Duodenal mucosa (tissue), 2 donors: ENCODE results near the gene CUEDC1.
A peak's percentile ranks its signal among the peaks of the same experiment; 100 is the strongest.

Experiments
- H3K27ac ChIP-seq: one replicate; pipeline ENCODE4 v1.7.0; 2013; ENCODE audit warnings: low read depth, low read length
- H3K27me3 ChIP-seq, 2 donors: one replicate each; pipeline ENCODE4 v1.7.0; 2013; ENCODE audit warnings: low read length in 2 of 2, control low read depth in 1 of 2; ENCODE audit not compliant: insufficient read depth in 2 of 2, control insufficient read depth in 1 of 2
- H3K36me3 ChIP-seq, 2 donors: one replicate each; pipeline ENCODE4 v1.7.0; 2013; ENCODE audit warnings: low read length in 2 of 2, control low read depth in 1 of 2; ENCODE audit not compliant: insufficient read depth in 2 of 2, control insufficient read depth in 1 of 2
- H3K4me1 ChIP-seq, 2 donors: one replicate each; pipeline ENCODE4 v1.7.0; 2013; ENCODE audit warnings: low read length in 2 of 2, control low read depth in 1 of 2; ENCODE audit not compliant: insufficient read depth in 2 of 2, control insufficient read depth in 1 of 2
- H3K4me3 ChIP-seq, 2 donors: one replicate each; pipeline ENCODE4 v1.7.0; 2013; ENCODE audit warnings: low read length in 2 of 2, low read depth in 1 of 2
- H3K9ac ChIP-seq, 2 donors: one replicate each; pipeline ENCODE4 v1.7.0; 2013; ENCODE audit warnings: low read length in 2 of 2, low read depth in 1 of 2
- H3K9me3 ChIP-seq, 2 donors: one replicate each; pipeline ENCODE4 v1.7.0; 2013; ENCODE audit warnings: low read length in 2 of 2, control low read depth in 1 of 2; ENCODE audit not compliant: control insufficient read depth in 1 of 2

The CUEDC1 gene

DNA sequence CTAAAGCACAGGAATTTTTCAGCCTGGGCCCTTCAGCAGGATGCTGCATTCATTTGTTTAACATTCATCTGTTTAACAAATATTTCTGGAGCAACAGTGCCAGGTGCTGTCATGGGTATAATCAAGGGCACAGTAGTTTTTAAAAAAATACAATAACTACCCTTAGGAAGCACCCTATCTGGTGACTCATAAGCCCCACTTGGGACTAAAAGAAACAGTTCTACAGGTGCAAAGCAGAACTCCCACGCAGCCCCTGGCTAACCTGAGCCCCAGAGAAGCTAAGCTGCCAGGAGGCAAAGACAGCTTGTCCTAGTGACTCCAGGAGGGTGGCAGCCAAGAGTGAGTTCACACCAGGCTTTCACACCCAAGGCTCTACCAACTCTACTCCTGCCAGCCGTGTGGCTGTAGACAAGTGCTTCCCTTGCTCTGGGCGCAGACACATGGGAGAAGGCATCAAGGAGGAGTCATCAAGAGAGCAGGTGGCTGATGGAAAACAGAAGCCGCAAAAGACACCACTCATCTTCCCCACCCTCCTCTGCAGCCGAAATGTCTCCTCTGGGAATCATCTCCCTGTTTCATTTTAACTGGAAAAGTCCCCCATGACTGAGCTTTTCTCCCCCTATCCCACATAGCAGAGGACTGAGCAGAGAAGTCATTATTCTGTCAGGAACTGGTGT is 14.4 kb downstream of the CUEDC1 start:
- H3K9me3 ChIP-seq, result no peaks in the 10 kb centered on the region
- H3K27ac ChIP-seq, result no peak overlapping the region
- H3K9ac ChIP-seq, result no peak overlapping the region
- H3K27me3 ChIP-seq, result no peaks in the 10 kb centered on the region
- H3K4me3 ChIP-seq, result no peak overlapping the region
- H3K4me1 ChIP-seq, result peaks cover 24 to 31% of the 10 kb centered on the region in 2 donors
- no peaks in the 10 kb centered on the region for H3K36me3 ChIP-seq

DNA sequence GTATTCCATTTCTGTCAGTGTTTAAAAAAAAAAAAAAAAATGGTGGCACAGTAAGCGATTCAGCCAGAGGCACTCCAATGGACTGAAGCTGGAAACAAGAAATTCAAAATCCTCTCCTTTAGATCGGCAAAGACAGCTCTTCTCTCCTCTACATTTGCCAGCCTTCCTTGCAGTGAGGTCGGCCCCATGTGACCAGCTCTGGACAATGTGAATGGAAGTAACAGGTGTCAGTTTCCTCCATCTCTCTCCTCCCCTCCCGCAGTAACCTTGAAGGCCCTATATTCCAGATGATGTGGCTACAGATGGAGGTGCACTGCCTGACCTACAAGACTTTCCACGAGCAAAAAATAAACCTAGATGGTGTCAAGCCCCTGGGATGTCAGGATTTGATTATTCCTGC is 15.0 kb downstream of the CUEDC1 start:
- H3K9ac ChIP-seq, result no peak overlapping the region
- H3K27me3 ChIP-seq, result no peaks in the 10 kb centered on the region
- H3K9me3 ChIP-seq, result no peaks in the 10 kb centered on the region
- H3K4me3 ChIP-seq, result no peak overlapping the region
- no peaks in the 10 kb centered on the region for H3K36me3 ChIP-seq
- H3K4me1 ChIP-seq, result peaks cover 30 to 36% of the 10 kb centered on the region in 2 donors
- H3K27ac ChIP-seq, result no peak overlapping the region

DNA sequence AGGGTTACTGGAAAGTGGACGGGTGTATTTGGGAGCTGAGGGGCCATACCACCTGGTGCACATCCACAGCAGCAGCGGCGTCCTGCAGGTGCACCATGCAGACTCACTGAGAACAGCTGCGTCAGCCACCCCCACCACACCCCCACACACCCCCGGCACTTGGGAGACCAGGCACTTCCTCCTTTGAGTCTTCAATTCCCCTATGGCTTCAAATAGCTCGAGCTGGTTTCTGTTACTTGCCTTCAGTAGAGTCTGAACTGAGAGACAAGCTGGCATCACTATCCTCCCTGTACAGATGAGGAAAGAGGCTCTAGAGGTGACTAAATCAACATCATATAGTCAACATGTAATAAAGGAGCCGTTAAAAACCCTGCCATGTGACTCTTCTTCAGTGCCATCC is 15.4 kb downstream of the CUEDC1 start:
- Histone ChIP-seq H3K27me3 (no peaks in the 10 kb centered on the region), H3K4me3 (no peak overlapping the region), H3K9ac (no peak overlapping the region), H3K27ac (no peak overlapping the region), H3K36me3 (no peaks in the 10 kb centered on the region), H3K4me1 (peaks cover 34 to 36% of the 10 kb centered on the region in 2 donors), H3K9me3 (no peaks in the 10 kb centered on the region)

DNA sequence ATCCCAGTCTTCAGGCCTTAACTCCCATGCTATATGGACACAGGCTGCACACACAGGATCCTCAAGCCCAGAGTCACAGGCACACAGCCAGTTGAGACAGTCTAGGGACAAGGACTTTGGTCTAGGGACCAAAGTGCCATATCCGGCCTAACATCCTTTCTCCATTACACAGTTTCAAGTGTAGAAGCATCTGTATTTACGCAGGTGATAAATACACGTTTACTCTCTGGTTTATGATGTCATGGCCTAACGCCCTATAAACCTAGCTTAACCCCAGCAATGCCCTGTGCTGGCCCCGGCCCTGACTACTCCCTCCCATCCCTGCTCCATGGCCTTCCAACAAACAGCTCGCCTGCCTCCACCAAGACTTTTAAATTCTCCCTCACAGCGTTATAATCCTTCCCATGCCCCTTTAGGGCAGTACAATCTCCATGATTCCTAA is 17.1 kb downstream of the CUEDC1 start:
- Histone ChIP-seq H3K27ac (no peak overlapping the region), H3K4me3 (no peak overlapping the region), H3K9ac (no peak overlapping the region), H3K9me3 (no peaks in the 10 kb centered on the region), H3K27me3 (no peaks in the 10 kb centered on the region), H3K36me3 (no peaks in the 10 kb centered on the region), H3K4me1 (peaks cover 33 to 36% of the 10 kb centered on the region in 2 donors)

DNA sequence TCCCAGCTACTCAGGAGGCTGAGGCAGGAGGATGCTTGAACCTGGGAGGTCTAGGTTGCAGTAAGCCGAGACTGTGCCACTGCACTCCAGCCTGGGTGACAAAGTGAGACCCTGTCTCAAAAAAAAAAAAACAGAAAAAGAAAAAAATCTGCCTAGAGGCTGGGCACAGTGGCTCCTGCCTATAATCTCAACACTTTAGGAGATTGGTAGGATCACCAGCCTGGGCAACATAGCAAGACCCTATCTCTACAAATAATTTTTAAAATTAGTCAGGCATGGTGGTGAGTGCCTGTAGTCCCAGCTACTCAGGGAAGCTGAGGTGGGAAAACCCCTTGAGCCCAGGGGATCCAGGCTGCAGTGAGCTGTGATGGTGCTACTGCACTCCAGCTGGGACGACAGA is 17.7 kb downstream of the CUEDC1 start:
- Histone ChIP-seq H3K36me3 (no peaks in the 10 kb centered on the region), H3K4me3 (no peak overlapping the region), H3K4me1 (peaks cover 32 to 36% of the 10 kb centered on the region in 2 donors), H3K9me3 (no peaks in the 10 kb centered on the region), H3K27ac (no peak overlapping the region), H3K27me3 (no peaks in the 10 kb centered on the region), H3K9ac (no peak overlapping the region)

DNA sequence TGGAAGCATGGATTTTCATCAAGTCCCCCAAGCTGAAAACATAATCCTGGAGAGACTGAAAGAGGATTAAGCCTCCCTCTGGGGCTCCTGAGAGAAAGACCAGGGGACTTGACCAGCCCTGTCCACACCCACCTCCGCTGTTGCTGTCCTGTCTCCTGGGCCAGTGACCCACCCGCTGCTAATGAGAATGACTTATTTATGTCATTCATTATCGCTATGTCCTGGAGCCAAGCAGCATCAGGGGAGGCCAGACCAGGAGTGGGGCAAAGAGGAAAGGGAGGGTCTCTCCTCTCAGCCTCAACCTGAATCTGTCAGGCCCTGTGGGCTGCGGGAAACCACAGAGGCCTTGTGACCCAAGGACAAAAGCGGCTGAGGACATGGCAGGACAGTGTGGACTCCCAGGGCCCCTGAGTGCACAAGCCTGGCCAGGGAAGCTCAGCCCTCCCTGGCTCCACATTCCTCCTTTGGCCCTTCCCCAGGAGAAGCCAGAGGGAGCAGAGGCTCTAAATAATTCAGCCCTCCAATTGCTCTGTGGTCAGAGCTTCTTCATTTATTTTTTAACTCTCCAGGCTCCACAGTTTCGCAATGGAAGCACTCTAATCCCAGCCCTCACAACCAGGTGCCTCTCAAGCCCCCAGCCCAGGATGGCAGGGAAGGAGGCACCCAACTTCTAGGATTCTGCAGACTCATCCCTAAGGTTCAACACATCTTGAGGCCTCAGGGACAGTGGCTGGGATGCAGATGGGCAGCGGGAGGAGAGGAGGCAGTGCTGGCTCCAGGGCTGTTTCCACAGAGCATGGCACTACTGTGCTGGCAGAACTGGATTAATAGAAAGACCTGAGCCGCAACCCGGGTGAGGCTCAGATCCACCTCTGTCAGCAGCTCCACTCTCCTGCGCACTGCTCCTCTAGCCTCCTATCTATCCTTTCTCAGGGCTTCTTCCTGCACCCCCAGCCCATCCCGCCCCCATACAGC is 19.1 kb downstream of the CUEDC1 start:
- Histone ChIP-seq H3K27me3 (no peaks in the 10 kb centered on the region), H3K27ac (peak overlapping the region; percentile 89), H3K4me3 (no peak overlapping the region), H3K9me3 (no peaks in the 10 kb centered on the region), H3K36me3 (no peaks in the 10 kb centered on the region), H3K9ac (peak overlapping the region; percentile 38 to 57), H3K4me1 (peaks cover 31 to 32% of the 10 kb centered on the region in 2 donors)

DNA sequence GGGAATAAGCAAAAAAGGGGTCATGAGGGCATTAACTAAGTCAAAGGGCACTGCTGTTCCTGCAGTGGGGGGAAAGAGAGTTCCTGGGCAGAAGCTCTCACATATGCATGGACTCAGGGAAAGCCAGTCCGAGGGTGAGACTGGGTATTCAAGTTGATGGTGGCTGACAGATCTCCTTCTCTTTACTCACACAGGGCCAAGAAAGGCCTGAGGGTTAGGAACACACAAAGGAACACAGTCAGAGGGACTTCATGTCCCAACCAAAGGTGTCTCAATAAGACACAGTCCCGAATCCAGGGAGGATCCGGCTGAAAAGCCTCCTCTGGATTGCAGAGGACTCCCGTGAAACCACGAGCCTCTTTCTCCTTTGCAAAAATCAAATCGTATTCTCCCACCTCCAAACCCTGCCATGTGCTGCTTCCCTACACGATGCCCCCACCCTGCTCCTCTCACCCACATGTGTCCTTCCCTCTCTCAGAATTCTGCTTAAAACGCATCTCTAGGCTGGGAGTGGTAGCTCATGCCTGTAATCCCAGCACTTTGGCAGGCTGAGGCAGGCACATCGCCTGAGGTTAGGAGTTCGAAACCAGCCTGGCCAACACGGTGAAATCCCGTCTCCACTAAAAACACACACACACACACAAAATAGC is 23.6 kb downstream of the CUEDC1 start:
- H3K27ac ChIP-seq, result no peak overlapping the region
- H3K27me3 ChIP-seq, result no peaks in the 10 kb centered on the region
- H3K9ac ChIP-seq, result no peak overlapping the region
- H3K36me3 ChIP-seq, result no peaks in the 10 kb centered on the region
- H3K4me1 ChIP-seq, result peaks cover 19 to 24% of the 10 kb centered on the region in 2 donors
- H3K4me3 ChIP-seq, result no peak overlapping the region
- no peaks in the 10 kb centered on the region for H3K9me3 ChIP-seq

DNA sequence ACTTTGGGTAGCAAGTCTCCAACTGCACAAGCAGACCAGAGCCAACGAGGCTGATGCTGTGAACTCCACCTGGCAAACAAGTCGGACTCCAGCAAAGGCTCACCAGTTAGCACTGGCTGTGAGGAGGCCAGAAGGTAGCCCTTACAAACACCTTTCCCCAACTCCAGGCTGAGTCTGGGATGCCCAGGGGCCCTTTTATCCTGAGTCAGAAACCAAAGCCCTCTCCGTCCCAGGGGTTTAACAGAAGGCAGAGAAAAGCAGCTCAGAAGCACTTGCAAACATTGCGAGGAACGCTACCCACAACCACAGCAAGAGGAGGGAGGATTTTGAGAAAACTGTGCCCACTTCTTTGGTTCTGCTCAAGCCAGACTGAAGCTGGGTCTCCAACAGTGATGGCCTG is 25.0 kb downstream of the CUEDC1 start:
- H3K4me3 ChIP-seq, result no peak overlapping the region
- no peaks in the 10 kb centered on the region for H3K27me3 ChIP-seq
- H3K27ac ChIP-seq, result no peak overlapping the region
- no peak overlapping the region for H3K9ac ChIP-seq
- no peaks in the 10 kb centered on the region for H3K9me3 ChIP-seq
- H3K4me1 ChIP-seq, result peaks cover 11% of the 10 kb centered on the region in 2 donors
- no peaks in the 10 kb centered on the region for H3K36me3 ChIP-seq

DNA sequence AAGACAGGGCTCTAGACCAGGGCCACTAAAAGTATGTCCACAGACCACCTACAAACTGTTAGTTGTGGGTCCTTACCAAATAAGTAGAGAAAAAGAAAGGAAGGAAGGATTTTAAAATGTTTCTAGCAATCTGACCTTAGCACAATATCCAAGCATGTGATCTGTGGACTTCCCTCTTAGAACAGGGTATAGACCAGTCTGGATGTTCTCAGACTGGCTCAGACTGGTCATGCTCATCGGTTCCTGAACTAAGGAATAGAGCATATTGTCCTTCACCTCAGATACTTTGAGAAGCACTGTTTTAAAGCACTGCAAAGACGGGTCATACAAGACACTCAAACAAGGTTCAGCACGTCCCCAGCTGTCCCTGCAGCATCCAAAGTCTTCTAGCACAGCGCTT is 25.8 kb downstream of the CUEDC1 start:
- no peak overlapping the region for H3K27ac ChIP-seq
- H3K9ac ChIP-seq, result no peak overlapping the region
- H3K27me3 ChIP-seq, result no peaks in the 10 kb centered on the region
- H3K9me3 ChIP-seq, result no peaks in the 10 kb centered on the region
- no peaks in the 10 kb centered on the region for H3K36me3 ChIP-seq
- H3K4me3 ChIP-seq, result no peak overlapping the region
- peaks cover 7 to 11% of the 10 kb centered on the region in 2 donors for H3K4me1 ChIP-seq

DNA sequence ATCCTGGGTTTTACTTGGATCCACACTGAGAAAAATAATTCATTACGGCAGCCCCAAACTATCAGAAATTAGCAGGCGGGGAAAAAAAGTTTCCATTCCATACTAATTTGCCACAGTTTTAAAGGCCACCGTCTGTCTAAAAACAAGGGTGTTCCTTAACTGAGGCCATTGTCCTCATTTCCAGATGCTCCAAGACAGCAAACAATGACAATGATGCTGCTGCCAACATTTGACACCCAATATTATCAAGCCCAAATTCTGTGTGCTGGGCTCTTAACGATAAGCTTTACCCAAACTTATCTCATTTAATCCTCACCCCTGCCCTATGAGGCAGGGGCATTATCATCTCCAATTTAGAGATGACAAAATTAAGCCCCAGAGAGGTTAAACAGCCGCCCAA is 26.3 kb downstream of the CUEDC1 start:
- no peaks in the 10 kb centered on the region for H3K9me3 ChIP-seq
- no peak overlapping the region for H3K4me3 ChIP-seq
- H3K4me1 ChIP-seq, result peaks cover 7 to 11% of the 10 kb centered on the region in 2 donors
- H3K27ac ChIP-seq, result no peak overlapping the region
- H3K9ac ChIP-seq, result no peak overlapping the region
- no peaks in the 10 kb centered on the region for H3K36me3 ChIP-seq
- no peaks in the 10 kb centered on the region for H3K27me3 ChIP-seq
